Astrocyte (in vitro differentiated cells and primary cell): ENCODE results near the gene BPIFB1. TPM values are rescaled to one million over a fixed set of nuclear protein-coding genes. Genes with fewer than 3 reads are reported as not detected.

Source experiments
- DNase-seq: peaks from one replicate; pipeline ENCODE4 v3.0.0-alpha.2; 2010; ENCODE audit warnings: low read depth
- FAIRE-seq: peaks from 2 replicates; lab custom pipeline; 2011; peaks lifted over from hg19 to GRCh38; lab: Jason Lieb, UNC
- H2AFZ ChIP-seq: 2 replicates; pipeline ENCODE4 v1.6.0; 2012; ENCODE audit warnings: low read depth, low read length, inconsistent platforms
- H3K27ac ChIP-seq: 2 replicates; pipeline ENCODE4 v1.5.1; 2011; ENCODE audit warnings: low read depth, low read length, inconsistent platforms
- H3K27me3 ChIP-seq: 2 replicates; pipeline ENCODE4 v1.6.0; 2011; ENCODE audit warnings: low read length, inconsistent platforms; ENCODE audit not compliant: insufficient read depth
- H3K36me3 ChIP-seq: 2 replicates; pipeline ENCODE4 v1.5.1; 2011; ENCODE audit warnings: low read length, inconsistent platforms; ENCODE audit not compliant: insufficient read depth
- H3K4me1 ChIP-seq: 2 replicates; pipeline ENCODE4 v1.5.1; 2011; ENCODE audit warnings: low read length, inconsistent platforms; ENCODE audit not compliant: insufficient read depth
- H3K4me2 ChIP-seq: 2 replicates; pipeline ENCODE4 v1.6.0; 2012; ENCODE audit warnings: low read length, inconsistent platforms
- H3K4me3 ChIP-seq: 2 replicates; pipeline ENCODE4 v1.5.1; 2011; ENCODE audit warnings: low read depth, mild to moderate bottlenecking, low read length, inconsistent platforms; ENCODE audit not compliant: insufficient read depth
- H3K79me2 ChIP-seq: 2 replicates; pipeline ENCODE4 v1.6.0; 2012; ENCODE audit warnings: mild to moderate bottlenecking, low read length, inconsistent platforms; ENCODE audit not compliant: insufficient read depth
- H3K9ac ChIP-seq: 2 replicates; pipeline ENCODE4 v1.6.0; 2012; ENCODE audit warnings: mild to moderate bottlenecking, low read length, inconsistent platforms
- H3K9me3 ChIP-seq: 2 replicates; pipeline ENCODE4 v1.5.1; 2012; ENCODE audit warnings: low read depth, mild to moderate bottlenecking, low read length, inconsistent platforms; ENCODE audit not compliant: insufficient read depth
- H4K20me1 ChIP-seq: 2 replicates; pipeline ENCODE4 v1.6.0; 2012; ENCODE audit warnings: low read length, inconsistent platforms; ENCODE audit not compliant: insufficient read depth
- H3K27ac Mint-ChIP-seq: one replicate; pipeline ENCODE4 v1.8.0; 2021; ENCODE audit warnings: mild to moderate bottlenecking, mixed read lengths; ENCODE audit not compliant: unreplicated experiment
- H3K27me3 Mint-ChIP-seq: one replicate; pipeline ENCODE4 v1.8.0; 2021; ENCODE audit warnings: low read depth, mixed read lengths; ENCODE audit not compliant: unreplicated experiment
- H3K36me3 Mint-ChIP-seq: one replicate; pipeline ENCODE4 v1.8.0; 2021; ENCODE audit warnings: low read depth, mixed read lengths; ENCODE audit not compliant: unreplicated experiment
- H3K4me1 Mint-ChIP-seq: one replicate; pipeline ENCODE4 v1.8.0; 2021; ENCODE audit warnings: low read depth, mixed read lengths; ENCODE audit not compliant: unreplicated experiment
- H3K4me3 Mint-ChIP-seq: one replicate; pipeline ENCODE4 v1.8.0; 2021; ENCODE audit warnings: mild to moderate bottlenecking, moderate library complexity, mixed read lengths; ENCODE audit not compliant: unreplicated experiment
- H3K9me3 Mint-ChIP-seq: one replicate; pipeline ENCODE4 v1.8.0; 2021; ENCODE audit warnings: mild to moderate bottlenecking, mixed read lengths; ENCODE audit not compliant: unreplicated experiment
- EZH2 ChIP-seq: IDR thresholded peaks from 2 replicates; pipeline ENCODE4 v1.6.1; 2012; ENCODE audit warnings: mild to moderate bottlenecking, low read length, inconsistent platforms; ENCODE audit not compliant: insufficient read depth
- total RNA-seq: library from RNA; stranded (reverse); gene quantifications from 2 replicates; pipeline ENCODE4 v1.2.1, GENCODE V29; 2021
- TF ChIP-seq, protein P1 (sequence below): IDR thresholded peaks from 2 replicates; pipeline ENCODE4 v1.5.1; 2011; ENCODE audit warnings: low read depth, mild to moderate bottlenecking, inconsistent platforms, low read length, moderate library complexity; ENCODE audit not compliant: insufficient read depth

The BPIFB1 gene
- total RNA-seq, 1 donor from 2014 or later = not detected

- Histone ChIP-seq H3K79me2 (no peaks in the 10 kb centered on the region), H3K4me3 (no peak overlapping the region), H3K9ac (no peak overlapping the region), H3K9me3 (no peaks in the 10 kb centered on the region), H3K36me3 (no peaks in the 10 kb centered on the region), H3K4me1 (no peaks in the 10 kb centered on the region), H2AFZ (no peak overlapping the region), H3K4me2 (no peak overlapping the region), H4K20me1 (no peaks in the 10 kb centered on the region), H3K27me3 (peaks cover 6% of the 10 kb centered on the region), H3K27ac (no peak overlapping the region)
- Mint-ChIP-seq H3K27me3 (peaks cover 39% of the 10 kb centered on the region), H3K4me1 (peaks cover 3% of the 10 kb centered on the region), H3K9me3 (no peaks in the 10 kb centered on the region), H3K36me3 (no peaks in the 10 kb centered on the region), H3K4me3 (no peak overlapping the region), H3K27ac (no peak overlapping the region)
- TF ChIP-seq, protein P1, sequence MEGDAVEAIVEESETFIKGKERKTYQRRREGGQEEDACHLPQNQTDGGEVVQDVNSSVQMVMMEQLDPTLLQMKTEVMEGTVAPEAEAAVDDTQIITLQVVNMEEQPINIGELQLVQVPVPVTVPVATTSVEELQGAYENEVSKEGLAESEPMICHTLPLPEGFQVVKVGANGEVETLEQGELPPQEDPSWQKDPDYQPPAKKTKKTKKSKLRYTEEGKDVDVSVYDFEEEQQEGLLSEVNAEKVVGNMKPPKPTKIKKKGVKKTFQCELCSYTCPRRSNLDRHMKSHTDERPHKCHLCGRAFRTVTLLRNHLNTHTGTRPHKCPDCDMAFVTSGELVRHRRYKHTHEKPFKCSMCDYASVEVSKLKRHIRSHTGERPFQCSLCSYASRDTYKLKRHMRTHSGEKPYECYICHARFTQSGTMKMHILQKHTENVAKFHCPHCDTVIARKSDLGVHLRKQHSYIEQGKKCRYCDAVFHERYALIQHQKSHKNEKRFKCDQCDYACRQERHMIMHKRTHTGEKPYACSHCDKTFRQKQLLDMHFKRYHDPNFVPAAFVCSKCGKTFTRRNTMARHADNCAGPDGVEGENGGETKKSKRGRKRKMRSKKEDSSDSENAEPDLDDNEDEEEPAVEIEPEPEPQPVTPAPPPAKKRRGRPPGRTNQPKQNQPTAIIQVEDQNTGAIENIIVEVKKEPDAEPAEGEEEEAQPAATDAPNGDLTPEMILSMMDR = no peak
- no peak for TF ChIP-seq EZH2
- DNase-seq (no peak), FAIRE-seq (no peak)
These were observed 5.3 kb upstream of the BPIFB1 start for GRCh38 chr20:33277471-33278441.

DNA sequence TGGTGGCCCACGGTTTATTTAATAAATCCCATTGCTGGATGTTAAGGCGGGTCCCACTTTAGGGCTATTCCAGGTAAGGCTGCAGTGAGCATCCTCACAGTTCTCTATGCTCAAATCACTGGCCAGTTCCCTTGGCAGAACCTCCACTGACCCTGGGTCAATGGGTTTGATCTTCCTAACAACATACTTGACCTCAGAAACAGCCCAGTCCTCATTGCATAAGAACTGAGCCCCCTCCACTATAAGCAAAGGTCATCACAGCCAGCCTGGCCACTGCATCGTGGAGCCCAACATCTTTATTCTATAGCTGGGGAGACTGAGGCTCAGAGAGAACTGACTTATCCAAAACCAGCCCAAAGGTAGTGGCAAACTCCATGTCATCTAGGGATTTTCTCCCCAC, 4.3 kb upstream of the BPIFB1 start:
- no peak overlapping the region for H2AFZ ChIP-seq
- no peak overlapping the region for H3K4me3 ChIP-seq
- no peaks in the 10 kb centered on the region for H3K36me3 Mint-ChIP-seq
- DNase-seq = no peak
- no peak overlapping the region for H3K9ac ChIP-seq
- no peak overlapping the region for H3K4me3 Mint-ChIP-seq
- no peaks in the 10 kb centered on the region for H4K20me1 ChIP-seq
- TF ChIP-seq, protein P1 = no peak
- no peak for TF ChIP-seq EZH2
- no peaks in the 10 kb centered on the region for H3K9me3 ChIP-seq
- no peak overlapping the region for H3K4me2 ChIP-seq
- H3K4me1 ChIP-seq = no peaks in the 10 kb centered on the region
- FAIRE-seq = no peak
- no peak overlapping the region for H3K27ac Mint-ChIP-seq
- no peaks in the 10 kb centered on the region for H3K79me2 ChIP-seq
- peaks cover 6% of the 10 kb centered on the region for H3K27me3 ChIP-seq
- H3K27ac ChIP-seq = no peak overlapping the region
- no peaks in the 10 kb centered on the region for H3K36me3 ChIP-seq
- no peaks in the 10 kb centered on the region for H3K9me3 Mint-ChIP-seq
- H3K27me3 Mint-ChIP-seq = peaks cover 44% of the 10 kb centered on the region
- peaks cover 1% of the 10 kb centered on the region for H3K4me1 Mint-ChIP-seq
